ENCODE data around the gene NR6A1.

DNA sequence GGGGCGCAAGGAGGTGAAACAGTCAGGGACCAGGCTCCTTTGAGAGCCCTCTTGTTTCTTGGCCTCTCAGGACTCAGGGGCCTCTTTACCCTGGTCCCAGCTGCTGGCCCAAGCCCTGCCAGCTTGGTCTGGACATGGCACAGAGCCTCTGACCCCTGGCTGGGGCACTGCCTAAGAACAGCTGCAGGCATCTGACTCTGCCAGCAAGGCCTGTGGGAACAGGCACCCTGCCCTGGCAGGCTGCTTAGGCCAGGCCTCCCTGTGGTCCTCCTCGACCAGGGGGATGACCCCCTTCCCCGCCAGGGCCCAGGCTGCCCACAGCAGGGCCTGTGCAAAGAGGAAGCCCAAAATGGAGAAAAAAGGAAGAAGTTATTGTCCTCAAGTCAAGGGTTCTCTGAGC lies 31.3 kb upstream of the NR6A1 start:
- TF ChIP-seq EZH2 (IDR thresholded peaks at IDR 0.05; ENCODE audit: insufficient read depth, poor library complexity, severe bottlenecking) (no peak), EZH2phosphoT487 (IDR thresholded peaks at IDR 0.05; ENCODE audit: insufficient read depth, low read depth) (no peak)
